Endothelial cell (in vitro differentiated cells): Measurements from ENCODE around the gene RPL15. TPM values are rescaled to one million over a fixed set of nuclear protein-coding genes. Genes with fewer than 3 reads are reported as not detected.

ENCODE experiments used
- DNase-seq: peaks from one replicate; pipeline ENCODE4 v3.0.0; 2021; ENCODE audit warnings: low spot score
- H3K27ac Mint-ChIP-seq: one replicate; pipeline ENCODE4 v1.8.0; 2021; ENCODE audit warnings: mixed read lengths, inconsistent platforms; ENCODE audit not compliant: unreplicated experiment
- H3K27me3 Mint-ChIP-seq: one replicate; pipeline ENCODE4 v1.8.0; 2021; ENCODE audit warnings: mild to moderate bottlenecking, moderate library complexity, mixed read lengths, inconsistent platforms; ENCODE audit not compliant: unreplicated experiment
- H3K36me3 Mint-ChIP-seq: one replicate; pipeline ENCODE4 v1.8.0; 2021; ENCODE audit warnings: mild to moderate bottlenecking, low read depth, mixed read lengths, inconsistent platforms; ENCODE audit not compliant: unreplicated experiment
- H3K4me1 Mint-ChIP-seq: one replicate; pipeline ENCODE4 v1.8.0; 2021; ENCODE audit warnings: mild to moderate bottlenecking, mixed read lengths, inconsistent platforms; ENCODE audit not compliant: unreplicated experiment
- H3K4me3 Mint-ChIP-seq: one replicate; pipeline ENCODE4 v1.8.0; 2021; ENCODE audit warnings: mild to moderate bottlenecking, mixed read lengths, inconsistent platforms; ENCODE audit not compliant: unreplicated experiment
- H3K9me3 Mint-ChIP-seq: one replicate; pipeline ENCODE4 v1.8.0; 2021; ENCODE audit warnings: mixed read lengths, inconsistent platforms; ENCODE audit not compliant: unreplicated experiment
- total RNA-seq: library from RNA; stranded (reverse); fragmentation: NEBNext Ultra II Directional; extraction: Animal tissue kit (Norgen Biotek cat#: 25700); gene quantifications from one replicate; pipeline ENCODE4 v1.2.1, GENCODE V29; 2021; ENCODE audit not compliant: unreplicated experiment
- TF ChIP-seq, protein P1 (sequence below): fragments of 200-600 bp; sonication (generic); IDR thresholded peaks from one replicate; pipeline ENCODE4 v1.5.0; 2021; ENCODE audit warnings: antibody characterized with exemption; ENCODE audit not compliant: unreplicated experiment

Gene RPL15
- total RNA-seq, 1 donor from 2014 or later = 2,853 TPM

DNA sequence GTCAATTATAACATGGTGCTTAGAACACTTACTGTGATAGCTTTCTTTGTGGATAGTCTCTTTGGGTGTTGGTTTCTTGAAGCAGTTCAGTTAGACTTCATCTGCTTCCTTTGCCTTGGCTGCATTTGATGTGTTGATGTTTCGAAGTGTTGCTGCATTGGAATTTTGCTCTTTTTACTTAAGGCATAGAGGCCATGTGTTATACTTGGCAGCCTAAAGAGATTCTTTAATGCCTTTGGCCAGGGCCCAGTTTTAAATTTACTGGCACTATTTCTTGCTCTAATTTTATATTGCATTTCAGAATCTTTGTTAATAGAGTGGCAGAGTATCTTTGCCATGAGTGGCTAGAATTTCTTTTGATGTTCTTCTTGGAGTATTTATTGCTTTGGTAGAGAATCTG, 49.4 kb downstream of the RPL15 start:
- TF ChIP-seq, protein P1, sequence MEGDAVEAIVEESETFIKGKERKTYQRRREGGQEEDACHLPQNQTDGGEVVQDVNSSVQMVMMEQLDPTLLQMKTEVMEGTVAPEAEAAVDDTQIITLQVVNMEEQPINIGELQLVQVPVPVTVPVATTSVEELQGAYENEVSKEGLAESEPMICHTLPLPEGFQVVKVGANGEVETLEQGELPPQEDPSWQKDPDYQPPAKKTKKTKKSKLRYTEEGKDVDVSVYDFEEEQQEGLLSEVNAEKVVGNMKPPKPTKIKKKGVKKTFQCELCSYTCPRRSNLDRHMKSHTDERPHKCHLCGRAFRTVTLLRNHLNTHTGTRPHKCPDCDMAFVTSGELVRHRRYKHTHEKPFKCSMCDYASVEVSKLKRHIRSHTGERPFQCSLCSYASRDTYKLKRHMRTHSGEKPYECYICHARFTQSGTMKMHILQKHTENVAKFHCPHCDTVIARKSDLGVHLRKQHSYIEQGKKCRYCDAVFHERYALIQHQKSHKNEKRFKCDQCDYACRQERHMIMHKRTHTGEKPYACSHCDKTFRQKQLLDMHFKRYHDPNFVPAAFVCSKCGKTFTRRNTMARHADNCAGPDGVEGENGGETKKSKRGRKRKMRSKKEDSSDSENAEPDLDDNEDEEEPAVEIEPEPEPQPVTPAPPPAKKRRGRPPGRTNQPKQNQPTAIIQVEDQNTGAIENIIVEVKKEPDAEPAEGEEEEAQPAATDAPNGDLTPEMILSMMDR = no peak
- H3K4me1 Mint-ChIP-seq = no peaks in the 10 kb centered on the region
- H3K4me3 Mint-ChIP-seq = no peak overlapping the region
- H3K9me3 Mint-ChIP-seq = no peaks in the 10 kb centered on the region
- no peak overlapping the region for H3K27ac Mint-ChIP-seq
- peaks cover 11% of the 10 kb centered on the region for H3K36me3 Mint-ChIP-seq
- DNase-seq = no peak
- H3K27me3 Mint-ChIP-seq = peaks cover 1% of the 10 kb centered on the region

DNA sequence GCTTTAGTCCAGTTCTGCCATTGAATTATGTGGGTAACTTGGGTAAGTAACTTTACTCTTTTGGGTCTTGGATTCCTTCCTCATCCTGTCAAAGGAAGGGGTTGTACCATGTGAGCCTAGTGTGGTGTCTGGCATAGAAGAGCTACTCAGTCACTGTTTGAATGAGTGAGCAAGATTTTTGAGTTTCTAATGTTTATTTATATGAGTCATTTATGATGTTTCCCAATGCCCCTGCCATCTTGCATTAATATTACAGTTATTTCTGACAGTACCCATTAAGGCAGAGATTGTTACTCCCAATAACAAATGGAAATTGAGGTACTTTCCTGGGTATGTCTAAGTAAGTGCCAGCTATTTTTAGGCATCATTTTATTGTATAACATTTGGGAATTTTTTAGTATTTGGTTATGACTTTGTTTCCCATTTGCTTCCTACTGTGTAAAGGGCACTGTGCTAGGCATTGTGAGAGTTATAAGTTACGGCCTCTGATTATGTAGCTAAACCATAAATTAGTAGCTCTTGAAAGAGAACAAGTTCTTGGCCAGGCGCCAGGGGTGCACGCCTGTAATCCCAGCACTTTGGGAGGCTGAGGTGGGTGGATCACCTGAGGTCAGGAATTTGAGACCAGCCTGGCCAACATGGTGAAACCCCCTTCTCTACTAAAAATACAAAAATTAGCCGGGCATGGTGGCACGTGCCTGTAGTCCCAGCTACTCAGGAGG, 51.7 kb downstream of the RPL15 start:
- TF ChIP-seq, protein P1 = no peak
- Mint-ChIP-seq H3K4me1 (no peaks in the 10 kb centered on the region), H3K27ac (no peak overlapping the region), H3K27me3 (peaks cover 1% of the 10 kb centered on the region), H3K4me3 (no peak overlapping the region), H3K9me3 (no peaks in the 10 kb centered on the region), H3K36me3 (peaks cover 11% of the 10 kb centered on the region)
- no peak for DNase-seq

DNA sequence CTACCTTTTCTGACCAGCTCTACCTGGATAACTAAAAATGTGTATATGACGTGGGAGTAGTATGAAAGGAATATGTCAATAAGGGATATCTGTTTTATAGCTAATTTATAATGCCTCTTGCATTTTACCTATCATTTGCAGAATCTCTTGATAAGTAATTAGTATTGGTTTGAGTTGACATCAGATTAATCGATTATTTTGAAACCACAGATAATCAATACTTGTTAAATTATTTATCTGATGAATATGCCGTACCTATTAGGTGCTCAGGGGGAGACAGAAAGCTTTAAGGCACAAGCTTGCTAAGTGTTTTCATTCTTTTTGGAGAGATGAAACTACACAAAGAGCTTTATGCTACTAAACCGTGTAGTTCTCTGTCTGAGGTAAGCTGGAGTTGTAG, 52.5 kb downstream of the RPL15 start:
- Mint-ChIP-seq H3K27ac (no peak overlapping the region), H3K9me3 (no peaks in the 10 kb centered on the region)

More for the DNA sequence above, 52.5 kb downstream of the RPL15 start:
- no peak overlapping the region for H3K4me3 Mint-ChIP-seq
- no peaks in the 10 kb centered on the region for H3K4me1 Mint-ChIP-seq
- peaks cover 11% of the 10 kb centered on the region for H3K36me3 Mint-ChIP-seq
- no peak for DNase-seq
- H3K27me3 Mint-ChIP-seq = peaks cover 1% of the 10 kb centered on the region
- TF ChIP-seq, protein P1 = no peak

Other genes with a start within 250 kb of the RPL15 start
- gene UBE2E1, start 111.2 kb upstream of the RPL15 start, total RNA-seq = 129 TPM
- 4.3 TPM for gene NKIRAS1, start 142 bp upstream of the RPL15 start, total RNA-seq
- gene NR1D2, start 28.2 kb downstream of the RPL15 start, total RNA-seq = 17.2 TPM